Parathyroid adenoma (tissue), 2 donors: ENCODE results near the gene AMH.

Experiments
- H2AFZ ChIP-seq: fragments of 300-600 bp; sonication (generic); one replicate; pipeline ENCODE4 v1.7.0; 2017; ENCODE audit warnings: antibody characterized with exemption, mild to moderate bottlenecking
- H3K27ac ChIP-seq: fragments of 300-600 bp; sonication (generic); one replicate; pipeline ENCODE4 v1.7.0; 2017
- H3K27me3 ChIP-seq: fragments of 300-600 bp; sonication (generic); one replicate; pipeline ENCODE4 v1.7.0; 2017; ENCODE audit warnings: low read length; ENCODE audit not compliant: control insufficient read depth, insufficient read depth
- H3K36me3 ChIP-seq: fragments of 300-600 bp; sonication (generic); one replicate; pipeline ENCODE4 v1.7.0; 2017; ENCODE audit warnings: low read length; ENCODE audit not compliant: control insufficient read depth, insufficient read depth
- H3K4me1 ChIP-seq: fragments of 300-600 bp; sonication (generic); one replicate; pipeline ENCODE4 v1.7.0; 2017; ENCODE audit warnings: control low read depth
- H3K4me2 ChIP-seq: fragments of 300-600 bp; sonication (generic); one replicate; pipeline ENCODE4 v1.7.0; 2017; ENCODE audit warnings: low read length
- H3K4me3 ChIP-seq: fragments of 300-600 bp; sonication (generic); one replicate; pipeline ENCODE4 v1.7.0; 2017; ENCODE audit warnings: low read depth, low read length
- H3K79me2 ChIP-seq: fragments of 300-600 bp; sonication (generic); one replicate; pipeline ENCODE4 v1.7.0; 2017; ENCODE audit warnings: control low read depth
- H3K9ac ChIP-seq: fragments of 300-600 bp; sonication (generic); one replicate; pipeline ENCODE4 v1.7.0; 2017; ENCODE audit warnings: mild to moderate bottlenecking
- H3K9me3 ChIP-seq: fragments of 300-600 bp; sonication (generic); one replicate; pipeline ENCODE4 v1.7.0; 2017; ENCODE audit warnings: low read length; ENCODE audit not compliant: control insufficient read depth
- CTCF ChIP-seq: fragments of 300-600 bp; sonication (generic); IDR thresholded peaks from one replicate; pipeline ENCODE4 v1.7.0; 2017; ENCODE audit warnings: antibody characterized with exemption, mild to moderate bottlenecking
- donor health status: primary hyperparathyroidism.

Gene AMH

DNA sequence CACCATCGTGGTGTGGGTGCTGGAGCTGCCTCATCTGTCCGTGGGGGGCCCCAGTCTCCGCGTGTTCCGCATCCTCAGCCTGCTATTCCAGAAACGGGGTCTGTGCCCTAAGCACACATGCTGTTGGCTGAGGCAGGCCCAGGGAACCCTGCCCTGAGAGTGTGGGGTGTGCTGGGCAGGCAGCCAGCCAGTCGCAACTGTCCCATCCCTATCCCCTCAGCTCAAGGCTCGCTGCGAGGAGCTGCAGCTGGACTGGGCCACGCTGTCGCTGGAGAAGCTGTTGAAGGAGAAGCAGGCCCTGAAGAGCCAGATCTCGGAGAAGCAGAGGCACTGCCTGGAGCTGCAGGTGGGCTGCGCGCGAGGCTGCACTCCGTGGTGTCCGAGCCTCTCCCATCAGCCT, 34.9 kb upstream of the AMH start:
- TF ChIP-seq CTCF, result no peak
- Histone ChIP-seq H3K27me3 (no peaks in the 10 kb centered on the region), H3K4me2 (no peak overlapping the region), H3K4me3 (no peak overlapping the region), H3K79me2 (no peaks in the 10 kb centered on the region), H3K4me1 (no peaks in the 10 kb centered on the region), H3K9ac (no peak overlapping the region), H3K9me3 (no peaks in the 10 kb centered on the region), H3K36me3 (no peaks in the 10 kb centered on the region), H2AFZ (no peak overlapping the region), H3K27ac (no peak overlapping the region)

DNA sequence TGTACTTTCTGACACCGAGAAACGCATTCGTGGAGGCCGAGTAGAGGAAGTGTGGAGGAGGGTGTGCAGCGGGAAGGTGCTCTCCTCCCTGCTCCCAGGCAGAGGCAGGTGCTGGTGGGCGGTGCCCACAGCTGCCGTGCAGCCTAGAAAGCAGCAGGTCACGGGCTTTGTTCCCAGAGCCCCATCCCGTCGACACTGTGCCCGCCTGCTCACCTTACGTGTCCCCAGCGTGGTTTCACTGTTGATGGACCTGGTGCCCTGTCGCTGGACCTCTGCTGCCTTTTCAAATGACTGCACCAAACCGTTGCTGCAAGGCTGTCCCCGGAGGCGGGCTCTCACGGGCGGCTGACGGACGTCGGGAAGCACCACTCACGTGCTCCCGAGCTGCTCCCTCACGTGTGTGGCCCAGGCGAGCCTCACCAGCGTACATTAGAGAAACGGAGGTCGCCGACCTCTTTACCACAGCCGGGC, 33.8 kb upstream of the AMH start:
- H3K27ac ChIP-seq, result no peak overlapping the region
- no peaks in the 10 kb centered on the region for H3K79me2 ChIP-seq
- TF ChIP-seq CTCF, result no peak
- H3K9ac ChIP-seq, result no peak overlapping the region
- H2AFZ ChIP-seq, result no peak overlapping the region
- H3K9me3 ChIP-seq, result no peaks in the 10 kb centered on the region
- H3K4me3 ChIP-seq, result no peak overlapping the region
- H3K4me1 ChIP-seq, result no peaks in the 10 kb centered on the region
- H3K36me3 ChIP-seq, result no peaks in the 10 kb centered on the region
- no peak overlapping the region for H3K4me2 ChIP-seq
- no peaks in the 10 kb centered on the region for H3K27me3 ChIP-seq

- H2AFZ ChIP-seq, result no peak overlapping the region
These were observed 32.5 kb upstream of the AMH start for GRCh38 chr19:2216361-2217225.

GRCh38 chr19:2217591-2217990, 31.5 kb upstream of the AMH start:
- Histone ChIP-seq H3K27ac (no peak overlapping the region), H3K4me2 (no peak overlapping the region), H3K4me3 (no peak overlapping the region), H3K9me3 (no peaks in the 10 kb centered on the region), H3K4me1 (no peaks in the 10 kb centered on the region), H3K27me3 (no peaks in the 10 kb centered on the region), H3K36me3 (no peaks in the 10 kb centered on the region), H3K9ac (no peak overlapping the region), H2AFZ (no peak overlapping the region), H3K79me2 (no peaks in the 10 kb centered on the region)
- TF ChIP-seq CTCF, result no peak

More at GRCh38 chr19:2216361-2217225, 32.5 kb upstream of the AMH start:
- H3K4me1 ChIP-seq, result no peaks in the 10 kb centered on the region
- no peaks in the 10 kb centered on the region for H3K36me3 ChIP-seq
- no peak overlapping the region for H3K4me3 ChIP-seq
- H3K9ac ChIP-seq, result no peak overlapping the region
- no peaks in the 10 kb centered on the region for H3K27me3 ChIP-seq
- no peaks in the 10 kb centered on the region for H3K9me3 ChIP-seq
- H3K4me2 ChIP-seq, result no peak overlapping the region
- no peak for TF ChIP-seq CTCF
- no peaks in the 10 kb centered on the region for H3K79me2 ChIP-seq
- H3K27ac ChIP-seq, result no peak overlapping the region

- H3K4me2 ChIP-seq, result no peak overlapping the region
- no peaks in the 10 kb centered on the region for H3K9me3 ChIP-seq
- H3K27ac ChIP-seq, result no peak overlapping the region
- no peak for TF ChIP-seq CTCF
- H3K4me1 ChIP-seq, result no peaks in the 10 kb centered on the region
- no peak overlapping the region for H3K4me3 ChIP-seq
- H3K9ac ChIP-seq, result no peak overlapping the region
- no peak overlapping the region for H2AFZ ChIP-seq
- H3K27me3 ChIP-seq, result no peaks in the 10 kb centered on the region
- no peaks in the 10 kb centered on the region for H3K79me2 ChIP-seq
- no peaks in the 10 kb centered on the region for H3K36me3 ChIP-seq
These were observed 29.4 kb upstream of the AMH start for GRCh38 chr19:2219726-2220125.
